HG03571 (cell line): ENCODE data around the gene CHERP.
"Not testable (repeated sequence)": the region's sequence is repeated elsewhere in the genome, so short reads cannot be mapped to it uniquely, and the experiment has no call there.

Experiments
- ATAC-seq: cut with Tn5 transposase; IDR thresholded peaks from one replicate; pipeline ENCODE4 v1.9.1; 2021; ENCODE audit not compliant: unreplicated experiment

Gene CHERP

DNA sequence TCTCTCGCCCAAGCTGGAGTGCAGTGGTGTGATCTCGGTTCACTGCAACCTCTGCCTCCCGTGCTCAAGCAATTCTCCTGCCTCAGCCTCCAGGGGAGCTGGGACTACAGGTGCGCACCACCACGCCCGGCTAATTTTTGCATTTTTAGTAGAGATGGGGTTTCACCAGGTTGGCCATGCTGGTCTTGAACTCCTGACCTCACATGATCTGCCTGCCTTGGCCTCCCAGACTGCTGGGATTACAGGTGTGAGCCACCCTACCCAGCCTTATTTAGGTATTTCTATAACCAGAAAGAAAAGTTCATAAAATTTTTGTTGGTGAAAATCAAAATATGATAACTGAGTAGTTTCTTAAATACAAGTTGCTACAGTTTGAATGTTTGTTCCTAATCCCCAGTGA is 1.5 kb upstream of the CHERP start:
- ATAC-seq: not testable (repeated sequence)

DNA sequence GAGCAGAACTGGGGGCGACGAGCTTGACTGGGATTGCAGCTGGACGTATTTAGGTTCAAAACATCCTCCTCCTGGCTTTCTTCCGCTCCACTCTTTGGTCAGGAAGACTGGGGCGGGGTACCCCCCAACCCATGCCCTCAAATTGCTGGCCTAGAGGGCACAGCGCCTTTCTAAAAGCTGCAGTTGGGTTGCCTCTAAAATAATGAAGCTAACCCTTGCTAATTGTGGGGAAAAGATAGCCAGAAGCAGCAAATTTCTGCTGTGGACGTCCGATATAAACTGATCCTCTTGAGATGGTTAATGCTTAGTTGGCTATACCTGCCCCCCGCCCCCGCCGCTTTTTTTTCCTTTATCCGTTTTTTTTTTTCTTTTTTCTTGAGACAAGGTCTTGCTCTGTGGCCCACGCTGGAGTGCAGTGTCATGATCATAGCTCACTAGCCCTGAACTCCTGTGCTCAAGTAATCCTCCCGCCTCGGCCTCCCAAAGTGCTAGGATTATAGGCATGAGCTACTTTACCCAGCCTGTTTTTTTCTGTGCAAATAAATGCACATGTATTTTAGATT is 754 bp upstream of the CHERP start:
- ATAC-seq: no peak

DNA sequence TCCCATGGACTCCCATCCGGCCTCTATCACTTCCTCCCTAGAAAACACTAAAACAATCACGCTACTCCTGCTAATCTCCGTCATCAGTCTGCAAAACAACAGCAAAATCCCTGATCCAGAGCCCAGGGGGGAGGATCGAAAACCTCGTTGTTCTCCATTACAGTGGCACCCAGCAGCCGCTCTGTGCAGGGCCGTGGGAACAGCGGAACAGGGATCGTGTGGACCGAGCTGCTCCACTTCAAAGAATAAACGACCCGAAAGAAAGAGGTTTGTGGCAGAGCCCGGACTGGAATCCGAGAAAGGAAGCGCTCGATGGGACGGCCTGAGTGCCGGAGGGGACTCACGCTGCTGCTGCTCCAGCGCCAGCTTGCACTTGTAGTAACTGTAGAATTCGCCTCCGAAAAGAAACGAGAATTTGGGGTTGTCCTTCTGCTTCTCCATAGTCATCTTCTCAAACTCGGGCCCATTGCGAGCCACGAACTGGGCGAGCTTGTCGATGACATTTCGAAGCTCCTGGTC is 652 bp downstream of the CHERP start:
- peak; percentile 8 for ATAC-seq

DNA sequence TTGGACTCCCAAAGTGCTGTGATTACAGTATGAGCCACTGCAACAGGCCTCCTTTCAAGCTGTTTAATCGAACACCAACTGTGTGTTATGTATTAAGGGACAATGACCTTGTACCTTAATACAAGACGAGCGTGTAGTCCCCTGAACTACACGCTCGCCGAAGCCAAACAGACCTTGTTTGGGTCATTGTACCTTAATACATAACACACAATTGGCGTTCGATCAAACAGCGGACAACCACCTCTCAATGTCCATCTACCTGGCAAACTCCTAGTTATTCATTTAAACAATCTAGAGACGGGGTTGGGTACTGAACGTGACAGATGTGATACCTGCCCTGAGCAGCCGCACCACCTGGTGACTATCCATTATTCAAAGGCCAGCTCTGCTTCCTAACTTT is 1.3 kb downstream of the CHERP start:
- ATAC-seq: no peak

DNA sequence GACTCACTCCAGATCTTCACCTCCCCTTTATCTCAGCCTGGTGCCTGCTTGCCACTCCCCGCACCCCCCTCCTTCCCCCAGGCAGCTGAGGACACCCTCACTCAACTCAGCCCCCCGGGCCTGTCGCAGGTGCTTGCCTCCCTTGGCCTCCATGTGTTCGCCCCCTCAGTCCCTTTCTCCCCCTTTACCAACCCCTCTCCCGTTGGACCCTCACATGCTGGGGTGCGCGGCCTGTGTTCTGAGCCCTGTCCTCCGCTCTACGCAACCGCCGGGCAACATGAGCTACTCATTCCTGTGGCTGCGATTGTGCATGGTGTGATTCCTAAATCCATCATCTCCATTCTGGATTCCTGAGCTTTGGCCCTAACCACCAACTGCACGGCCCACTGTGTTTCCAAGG is 5.1 kb downstream of the CHERP start:
- ATAC-seq: no peak

DNA sequence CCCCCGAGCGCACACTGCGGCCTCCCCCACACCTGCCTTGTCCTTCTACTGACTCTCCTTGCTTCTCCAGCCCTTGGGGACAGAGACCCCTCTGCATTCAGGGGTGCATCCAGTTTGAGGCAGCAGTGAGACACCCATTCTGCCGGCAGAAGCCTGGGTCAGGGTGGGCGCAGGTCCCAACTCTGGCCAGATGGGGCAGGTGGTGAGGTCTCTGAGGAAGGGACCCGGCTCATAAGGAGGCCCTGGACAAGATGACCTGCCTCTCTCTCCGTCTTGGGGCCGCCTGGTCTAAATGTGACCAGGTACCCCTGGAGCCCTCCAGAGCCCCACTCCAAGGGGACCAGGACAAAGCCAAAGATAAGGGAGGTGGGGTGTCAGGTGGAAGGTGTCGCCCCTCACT is 6.1 kb downstream of the CHERP start:
- ATAC-seq: no peak

DNA sequence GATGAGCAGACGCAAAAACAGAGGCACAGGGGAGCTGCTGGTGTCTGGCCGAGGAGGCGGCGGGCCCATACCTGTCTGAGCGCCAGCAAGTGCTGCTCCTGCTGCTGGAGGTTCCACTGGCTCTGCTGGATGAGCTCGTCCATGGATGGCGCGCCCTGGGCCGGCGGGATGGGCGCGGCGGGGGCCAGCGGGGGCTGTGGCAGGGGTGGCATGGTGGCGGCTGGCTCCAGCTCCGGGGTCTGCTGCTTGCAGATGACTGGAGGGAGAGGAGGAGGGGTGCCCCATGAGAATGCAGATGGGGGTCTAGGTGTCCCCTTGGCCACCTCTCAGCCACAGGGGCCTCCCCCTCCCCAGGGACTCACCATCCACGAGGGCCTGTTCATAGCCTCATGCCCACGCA is 6.9 kb downstream of the CHERP start:
- no peak for ATAC-seq

DNA sequence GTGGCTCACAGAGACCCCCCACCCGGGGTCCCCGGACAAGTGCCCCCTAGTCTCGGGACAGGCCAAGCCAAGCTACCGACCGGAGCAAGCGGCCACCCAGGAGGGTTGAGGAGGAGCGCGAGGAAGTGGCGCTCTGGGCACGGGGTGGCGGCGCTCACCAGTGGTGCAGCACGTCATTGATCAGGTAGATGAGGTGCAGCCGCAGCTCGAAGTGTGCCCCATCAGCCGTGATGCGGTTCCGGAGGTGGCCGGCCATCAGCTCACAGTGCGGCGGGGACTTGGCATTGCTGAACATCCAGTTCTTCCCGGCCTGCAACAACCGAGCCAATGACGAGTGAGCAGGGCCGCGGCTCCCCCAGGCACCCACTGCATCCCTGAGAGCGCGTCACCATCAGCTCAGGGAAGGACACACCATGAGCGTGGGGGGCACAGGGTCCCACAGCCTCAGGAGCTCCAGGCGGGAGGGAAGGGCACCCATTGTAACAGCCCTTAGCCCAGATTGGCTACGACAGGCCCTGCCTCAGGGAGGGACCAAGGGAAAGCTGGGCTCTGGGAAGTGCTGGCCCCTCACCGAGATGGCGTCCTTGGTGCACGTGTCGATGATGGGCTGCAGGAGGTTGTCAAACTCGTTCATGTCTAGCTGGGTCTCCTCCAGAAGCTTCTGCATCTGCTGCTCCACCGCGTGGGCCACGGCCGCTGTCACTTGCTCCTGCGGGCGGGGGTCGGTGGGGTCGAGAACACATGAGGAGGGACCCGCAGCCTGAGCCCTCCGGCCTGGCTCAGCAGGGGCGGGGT is 9.6 kb downstream of the CHERP start:
- ATAC-seq: no peak

DNA sequence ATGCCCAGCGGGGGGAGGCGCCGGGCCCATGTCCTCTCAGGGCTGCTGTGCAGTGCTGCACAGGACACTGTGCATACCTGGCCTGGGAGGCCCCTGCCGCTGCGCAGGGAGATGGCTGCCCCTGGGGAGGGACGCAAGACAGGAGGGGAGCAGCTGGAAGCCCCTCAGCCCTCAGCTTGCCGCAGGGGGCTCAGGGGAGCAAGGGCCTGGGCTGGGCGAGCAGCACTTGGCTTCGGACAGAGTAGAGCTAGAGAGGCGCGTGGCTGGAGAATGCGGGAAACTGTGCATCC is 10.9 kb downstream of the CHERP start:
- no peak for ATAC-seq

DNA sequence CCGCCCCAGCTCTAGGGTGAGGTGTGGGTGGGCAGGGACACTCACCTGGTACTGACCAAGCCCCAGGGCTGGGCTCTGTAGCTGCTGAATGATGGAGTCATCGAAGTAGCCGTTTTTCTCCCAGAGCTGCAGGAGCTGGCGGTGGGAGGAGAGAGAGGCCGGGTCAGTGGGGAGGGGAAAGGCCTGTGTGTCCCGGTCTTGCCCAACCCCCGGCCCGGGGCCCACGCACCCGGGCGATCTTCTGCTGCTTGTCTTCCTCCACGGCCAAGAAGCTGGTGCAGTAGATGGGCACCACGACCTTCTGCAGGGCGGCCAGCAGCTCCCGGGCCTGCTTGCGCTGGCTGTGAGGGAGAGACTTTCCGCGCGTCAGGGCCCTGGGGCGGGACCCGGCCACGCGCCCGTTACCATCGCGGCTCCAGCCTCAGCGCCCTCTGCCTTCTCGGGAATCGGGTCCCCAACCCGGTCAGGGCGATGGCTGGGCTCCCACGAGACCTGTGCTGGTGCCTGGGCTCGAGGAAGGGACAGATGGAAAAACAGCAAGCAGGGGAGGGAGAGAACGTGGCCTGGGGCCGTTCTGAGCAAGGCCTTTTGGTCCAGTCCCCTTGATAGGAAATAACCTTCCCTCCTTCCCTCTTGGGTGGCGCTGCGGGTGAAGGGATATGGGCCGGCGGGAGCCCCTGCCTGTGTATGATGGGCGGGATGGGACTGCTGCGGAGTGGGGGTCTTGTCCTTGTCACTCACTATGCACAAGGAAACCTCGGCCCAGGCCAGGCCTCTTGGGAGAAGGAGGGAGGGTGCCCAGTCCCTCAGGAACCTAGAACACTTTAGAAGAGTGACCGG is 11.5 kb downstream of the CHERP start:
- no peak for ATAC-seq

DNA sequence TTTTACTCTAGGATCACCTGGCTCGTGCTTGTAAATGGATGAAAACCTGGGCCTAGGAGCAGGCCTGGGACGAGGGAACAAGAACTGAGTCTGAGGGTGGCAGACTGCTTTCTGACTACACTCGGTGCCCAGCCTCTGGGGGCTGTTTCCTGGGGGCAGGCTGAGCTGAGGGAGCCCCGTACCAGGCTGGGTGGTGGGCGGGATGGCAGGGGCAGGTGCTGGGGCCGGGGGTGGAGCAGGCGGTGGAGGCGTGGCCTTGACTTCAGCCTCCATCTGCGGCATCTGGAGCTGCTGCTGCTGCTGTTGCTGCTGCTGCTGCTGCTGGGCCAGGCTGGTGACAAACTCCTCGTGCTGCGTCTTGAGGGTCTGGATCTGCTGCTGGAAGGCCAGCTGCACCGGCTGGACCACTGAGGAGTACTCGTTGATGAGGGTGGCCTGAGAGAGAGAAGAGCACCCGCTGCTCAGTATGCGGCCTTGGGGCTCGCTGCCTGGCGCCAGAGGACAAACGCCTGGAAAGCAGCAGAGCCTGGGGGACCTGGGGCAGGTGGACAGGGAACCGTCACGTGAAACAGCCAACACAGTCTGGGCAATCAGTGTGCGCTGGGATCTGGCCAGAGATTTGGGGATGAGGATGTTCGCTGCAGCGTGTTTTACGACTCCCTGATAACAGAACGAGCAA is 12.6 kb downstream of the CHERP start:
- ATAC-seq: no peak

DNA sequence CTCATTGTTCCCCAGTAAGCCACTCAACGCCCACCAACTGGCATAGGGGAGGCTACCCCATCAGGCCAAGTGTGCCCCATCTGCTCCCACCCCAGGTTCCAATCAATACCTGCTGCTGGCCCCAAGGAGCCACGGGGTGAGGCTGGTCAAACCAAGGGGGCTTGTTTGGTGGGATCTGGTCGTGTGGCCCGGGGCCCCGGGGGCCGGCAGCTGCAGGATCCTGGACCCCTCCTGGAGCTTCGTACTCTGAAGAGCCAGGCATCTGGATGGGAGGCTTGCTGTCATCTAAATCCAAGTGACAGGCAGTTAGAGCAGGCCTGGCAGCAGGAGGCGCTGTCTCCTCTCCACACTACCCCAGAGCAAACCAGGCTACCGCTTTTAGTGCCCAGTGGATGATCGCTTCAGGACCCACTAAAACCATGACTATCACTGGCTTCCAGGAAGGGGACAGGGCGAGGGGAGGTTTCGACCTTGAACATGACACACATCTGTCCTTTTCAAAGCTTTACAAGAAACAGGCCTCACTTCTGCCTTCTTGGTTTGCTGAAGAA is 14.2 kb downstream of the CHERP start:
- no peak for ATAC-seq

DNA sequence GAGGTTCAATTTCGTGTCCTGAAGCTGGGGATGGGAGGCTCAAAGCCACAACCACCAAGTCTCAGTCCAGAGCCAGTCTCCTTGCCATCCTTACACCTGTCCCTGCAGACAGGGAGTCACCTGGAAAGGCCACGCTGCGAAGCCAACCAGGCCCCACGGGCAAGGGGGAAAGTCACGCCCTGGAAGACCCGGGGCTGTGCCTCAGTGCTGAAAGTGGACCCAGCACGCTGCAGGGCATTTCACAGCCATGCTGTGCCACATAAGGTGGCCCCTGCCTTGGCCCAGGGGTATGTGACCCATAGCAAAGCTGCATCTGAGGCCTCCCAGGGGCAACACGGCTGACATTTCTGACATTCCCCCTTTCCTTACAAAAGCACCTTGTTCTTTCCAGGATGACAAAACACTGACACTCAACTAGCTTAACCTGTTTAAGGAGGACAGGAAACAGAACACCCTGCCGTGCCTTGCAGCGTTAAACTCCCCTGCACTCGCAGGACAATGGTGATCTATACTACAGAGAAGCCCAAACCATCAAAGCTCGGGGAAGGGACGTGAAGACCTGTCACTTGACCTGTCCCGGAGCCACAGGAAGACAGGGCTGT is 14.8 kb downstream of the CHERP start:
- no peak for ATAC-seq

DNA sequence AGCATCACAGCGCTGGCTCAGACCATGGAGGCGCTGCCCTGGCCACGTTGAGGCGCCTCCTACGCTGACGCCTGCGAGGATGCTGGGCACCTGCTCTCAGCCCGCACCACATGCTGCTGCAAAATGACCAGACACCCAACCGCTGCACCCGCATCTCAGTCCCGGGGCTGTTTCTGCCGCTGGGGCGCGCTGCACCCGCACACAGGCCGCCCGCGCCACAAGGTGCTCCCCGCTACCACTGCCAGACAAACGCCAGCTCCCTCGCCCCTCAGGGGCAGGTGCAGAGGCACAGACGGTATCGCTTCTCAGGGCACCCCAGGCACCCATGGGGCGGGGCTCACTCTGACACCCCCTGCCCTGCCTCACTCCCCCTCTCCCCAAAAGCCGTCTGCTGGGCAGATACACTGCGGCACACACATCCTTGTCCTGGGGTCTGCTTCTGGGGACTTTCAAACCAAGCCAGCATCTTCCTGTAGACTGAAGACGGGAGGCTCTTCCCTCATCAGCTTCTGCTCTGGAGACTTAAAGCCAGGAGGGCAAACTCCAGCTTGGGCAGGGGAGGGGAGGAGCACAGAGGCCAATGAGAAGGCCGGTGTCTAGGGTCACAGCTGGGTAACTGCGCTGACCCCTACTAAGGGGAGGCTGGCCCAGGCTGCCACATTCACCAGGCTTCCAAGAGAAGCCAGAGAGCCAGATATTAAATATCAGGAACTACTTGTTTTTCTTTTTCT is 16.3 kb downstream of the CHERP start:
- ATAC-seq: no peak

DNA sequence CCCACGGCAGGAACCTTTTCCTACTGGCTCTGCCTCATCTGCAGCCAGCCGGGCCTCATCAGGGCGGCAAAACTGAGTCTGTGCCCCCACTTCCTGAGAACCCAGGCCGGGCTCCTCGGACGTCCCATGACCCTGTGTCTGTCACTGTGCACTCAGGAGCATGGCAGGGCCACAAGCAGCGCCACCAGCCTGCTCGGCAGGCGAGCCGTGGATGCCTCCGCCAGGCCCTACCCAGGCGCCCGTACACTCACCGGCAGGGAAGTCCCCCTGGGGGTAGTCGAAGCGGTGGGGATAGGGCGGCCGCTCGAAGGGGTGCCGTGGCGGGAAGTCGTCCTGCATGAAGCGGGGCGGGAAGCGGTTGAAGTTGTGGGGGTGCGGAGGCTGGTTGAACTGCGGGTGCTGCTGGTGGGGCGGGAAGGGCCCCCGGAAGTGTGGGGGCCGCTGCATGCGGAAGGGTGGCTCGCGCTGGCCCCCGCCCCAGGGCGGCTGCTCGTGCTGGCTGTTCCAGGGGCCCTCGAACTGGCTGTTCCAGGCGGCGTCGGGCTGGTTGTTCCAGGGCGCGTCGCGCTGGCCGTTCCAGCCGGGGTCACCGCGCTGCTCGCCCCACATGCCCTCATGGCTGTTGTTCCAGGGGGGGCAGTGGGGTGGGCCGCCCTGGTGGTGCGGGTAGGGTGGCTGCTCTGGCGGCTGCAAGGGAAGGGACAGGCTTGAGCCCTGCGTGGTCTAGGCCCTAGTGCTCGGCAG is 17.1 kb downstream of the CHERP start:
- ATAC-seq: no peak

DNA sequence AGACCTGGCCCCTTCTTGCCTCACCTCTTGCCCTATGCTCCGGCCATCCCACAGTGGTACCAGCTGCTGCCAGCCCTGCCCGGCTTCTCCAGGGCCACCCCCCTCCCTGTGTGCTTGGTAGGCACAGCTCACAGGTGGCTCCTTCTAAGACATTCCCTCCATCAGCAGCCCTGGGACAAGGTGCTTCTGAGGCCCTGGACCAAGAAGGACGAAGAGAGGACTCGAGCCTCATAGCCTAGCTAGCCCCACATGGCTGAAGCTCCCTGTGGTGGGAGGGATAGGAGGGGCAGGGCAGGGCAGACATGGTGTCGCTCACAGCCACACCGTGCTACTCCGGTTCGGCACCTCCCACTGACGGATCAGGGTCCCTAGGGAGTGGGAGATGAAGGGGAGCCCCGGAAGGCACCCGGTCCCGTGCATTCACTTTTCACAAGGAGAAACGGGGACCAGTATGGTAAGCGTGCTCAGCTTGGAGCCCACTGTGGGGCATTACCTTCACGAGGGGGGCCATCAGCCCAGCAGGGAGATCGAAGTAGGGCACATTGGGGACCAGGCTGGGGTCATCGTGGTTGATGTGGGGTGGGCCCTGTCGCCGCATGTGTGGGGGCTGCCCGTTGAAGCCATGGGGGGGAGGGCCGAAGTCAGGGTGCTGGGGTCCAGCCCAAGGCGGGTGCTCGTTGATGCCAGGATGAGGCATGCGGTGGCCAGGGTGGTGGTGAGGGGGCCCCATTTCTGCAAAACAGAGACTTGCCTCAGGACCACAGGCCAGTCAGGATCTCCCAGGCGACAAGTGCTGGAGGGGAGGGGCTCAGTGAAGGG is 19.5 kb downstream of the CHERP start:
- ATAC-seq: no peak

DNA sequence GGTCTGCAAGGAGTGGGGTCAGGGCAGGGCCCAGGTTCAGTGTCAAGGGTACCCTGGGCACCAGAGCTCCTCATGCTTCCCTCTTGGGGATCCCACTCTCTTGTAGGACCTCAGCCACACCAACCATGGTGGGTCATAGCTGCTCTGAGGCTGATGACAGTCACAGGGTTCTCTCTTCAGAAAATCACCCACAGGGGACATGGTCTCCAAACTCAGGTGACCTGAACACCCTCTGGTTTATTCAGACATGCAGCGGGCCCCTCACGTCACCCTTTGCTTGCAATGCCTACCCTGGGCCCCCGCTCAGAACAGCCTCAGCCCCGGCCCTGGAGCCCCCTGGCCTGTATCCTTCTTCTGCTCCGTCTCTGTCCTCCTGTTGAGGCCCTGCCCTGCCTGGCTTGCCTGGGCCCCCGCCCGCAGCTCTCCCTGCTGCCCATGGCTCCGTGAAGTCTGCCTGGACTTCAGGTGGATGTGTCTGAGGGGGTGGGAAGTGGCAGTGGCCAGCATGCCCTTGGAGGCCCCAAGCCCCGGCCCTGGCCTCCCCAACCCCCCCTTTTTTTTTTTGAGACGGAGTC is 20.4 kb downstream of the CHERP start:
- no peak for ATAC-seq

DNA sequence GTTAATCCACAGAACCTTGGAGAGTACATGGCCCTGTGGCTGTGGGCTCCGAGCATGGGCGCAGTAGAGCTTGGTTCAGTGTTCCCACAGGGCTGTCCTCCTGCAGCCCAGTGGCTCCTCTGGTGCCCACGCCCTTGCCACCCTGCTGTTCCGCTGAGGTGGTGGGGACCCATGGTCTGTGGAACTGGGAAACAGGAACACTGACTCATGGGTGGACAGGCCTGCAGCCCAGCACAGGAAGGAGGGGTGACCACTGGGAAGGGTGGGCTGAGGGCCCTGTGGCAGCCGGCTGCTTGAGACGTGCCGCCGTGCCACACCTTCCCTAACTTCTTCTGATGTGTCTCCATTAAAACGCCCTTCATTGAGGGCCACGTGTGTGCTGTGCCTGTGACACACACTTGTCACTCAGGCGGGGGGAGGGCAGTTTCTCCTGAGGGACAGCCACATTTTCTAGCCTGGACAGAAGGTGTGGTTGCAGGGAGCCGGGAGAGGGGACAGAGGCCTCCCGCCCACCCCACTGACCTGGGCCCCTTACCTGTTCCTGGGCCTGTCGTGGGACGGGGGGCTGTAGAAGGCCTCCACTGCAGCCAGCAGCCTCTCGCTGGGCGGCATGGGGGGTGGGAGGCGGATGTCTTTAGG is 21.1 kb downstream of the CHERP start:
- no peak for ATAC-seq
